Pancreas (tissue), 10 donors: ENCODE data around the gene DMAC2L. TPM values are rescaled to one million over a fixed set of nuclear protein-coding genes. Genes with fewer than 3 reads are reported as not detected.

Source experiments
- ATAC-seq, 4 donors: fragments of 200-7000 bp; cut with Tn5 transposase; one replicate each; pipeline versions ENCODE4 v1.8.0 to v1.9.1; 2020; ENCODE audit warnings: mild to moderate bottlenecking in 4 of 4, moderate library complexity in 4 of 4
- DNase-seq, 6 donors: peaks; one replicate each; pipeline ENCODE4 v3.0.0-alpha.2; 2020
- FAIRE-seq: peaks from 2 replicates; lab custom pipeline; 2012; peaks lifted over from hg19 to GRCh38; lab: Jason Lieb, UNC
- H3K27ac ChIP-seq, 4 donors: fragments of 200-600 bp; sonication (generic); 1 replicate in 3 of 4; 2 replicates in 1 of 4; pipeline versions ENCODE4 v1.5.0 to v1.8.0; 2020
- H3K27me3 ChIP-seq, 4 donors: fragments of 200-600 bp; one replicate each; pipeline ENCODE4 v1.8.0; 2021
- H3K36me3 ChIP-seq, 3 donors: fragments of 200-600 bp; sonication (generic) in 1 of 3; one replicate each; pipeline versions ENCODE4 v1.5.0 to v1.8.0; 2020 to 2021
- H3K4me1 ChIP-seq, 3 donors: fragments of 200-600 bp; one replicate each; pipeline ENCODE4 v1.8.0; 2021
- H3K4me3 ChIP-seq, 4 donors: fragments of 200-600 bp; sonication (generic) in 2 of 4; one replicate each; pipeline versions ENCODE4 v1.5.0 to v1.8.0; 2020 to 2021
- H3K9me3 ChIP-seq, 4 donors: fragments of 200-600 bp; one replicate each; pipeline ENCODE4 v1.8.0; 2021
- WGBS, 2 donors: extraction: QIAGEN DNeasy Blood & Tissue Kit; methylation state at CpG; one replicate each; pipeline ENCODE4 v1.1.7; 2013; 5-methylcytosine and 5-hydroxymethylcytosine counted together
- intact Hi-C, 3 donors: fragments of 100-400 bp; cut with DNase I; formaldehyde crosslinking; loops; one replicate each; pipeline versions ENCODE4 v1.11.1 to v1.14.2; 2022
- polyA plus RNA-seq, 2 donors: library from polyadenylated mRNA; stranded (reverse); fragments of 200-250 nt; gene quantifications; one replicate each; pipeline ENCODE4 v1.2.3, GENCODE V29; 2013
- total RNA-seq, 6 donors: library from RNA; stranded (reverse); fragmentation: NEBNext Ultra II Directional in 4 of 6; extraction: Animal tissue kit (Norgen Biotek cat#: 25700) in 4 of 6; gene quantifications; one replicate each; pipeline versions ENCODE4 v1.2.1 to v1.2.4, GENCODE V29; 2021 to 2023
- TF ChIP-seq, protein P1 (sequence below), 4 donors: fragments of 200-600 bp; sonication (generic) in 3 of 4; IDR thresholded peaks; one replicate each; pipeline versions ENCODE4 v1.5.0 to v1.8.0; 2021; ENCODE audit warnings: antibody characterized with exemption in 4 of 4
- donor health status: healthy with polysubstance abuse.
- donor health status: DM: no; HTN: no; CAD: no; lungs with moderate emphysema.
- donor health status: DM: no; HTN: no; CAD: no.
- donor health status: control.
- donor health status: control.
- donor health status: Bipolar disorder and iron deficiency.
- donor health status: DM: yes; HTN: yes; CAD: no.
- donor health status: DM: no; HTN: no; CAD: no.
- donor health status: DM: no; HTN: no; CAD: no.
- donor health status: DM: yes; HTN: yes; CAD: no.

The DMAC2L gene
- total and polyA plus RNA-seq, 8 donors = 8.3 to 17.7 (median 9.9) TPM

DNA sequence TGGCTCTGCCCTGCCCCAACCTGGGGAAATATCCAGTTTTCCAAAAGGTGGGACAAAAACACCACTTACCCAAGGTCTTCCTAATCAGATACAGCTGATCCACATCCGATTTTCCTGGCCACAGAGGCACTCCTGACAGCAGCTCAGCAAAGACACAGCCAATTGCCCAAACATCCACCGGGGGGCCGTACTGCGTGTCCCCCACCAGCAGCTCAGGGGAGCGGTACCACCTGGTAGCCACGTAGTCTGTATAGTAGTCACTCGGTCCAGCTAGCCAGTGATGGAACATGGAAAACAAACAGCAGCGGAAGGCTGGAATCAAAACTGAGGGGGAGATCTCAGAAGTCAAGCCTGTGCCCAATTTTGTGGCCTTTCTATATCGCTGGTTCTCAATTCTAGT, 28.8 kb downstream of the DMAC2L start:
- TF ChIP-seq, protein P1, sequence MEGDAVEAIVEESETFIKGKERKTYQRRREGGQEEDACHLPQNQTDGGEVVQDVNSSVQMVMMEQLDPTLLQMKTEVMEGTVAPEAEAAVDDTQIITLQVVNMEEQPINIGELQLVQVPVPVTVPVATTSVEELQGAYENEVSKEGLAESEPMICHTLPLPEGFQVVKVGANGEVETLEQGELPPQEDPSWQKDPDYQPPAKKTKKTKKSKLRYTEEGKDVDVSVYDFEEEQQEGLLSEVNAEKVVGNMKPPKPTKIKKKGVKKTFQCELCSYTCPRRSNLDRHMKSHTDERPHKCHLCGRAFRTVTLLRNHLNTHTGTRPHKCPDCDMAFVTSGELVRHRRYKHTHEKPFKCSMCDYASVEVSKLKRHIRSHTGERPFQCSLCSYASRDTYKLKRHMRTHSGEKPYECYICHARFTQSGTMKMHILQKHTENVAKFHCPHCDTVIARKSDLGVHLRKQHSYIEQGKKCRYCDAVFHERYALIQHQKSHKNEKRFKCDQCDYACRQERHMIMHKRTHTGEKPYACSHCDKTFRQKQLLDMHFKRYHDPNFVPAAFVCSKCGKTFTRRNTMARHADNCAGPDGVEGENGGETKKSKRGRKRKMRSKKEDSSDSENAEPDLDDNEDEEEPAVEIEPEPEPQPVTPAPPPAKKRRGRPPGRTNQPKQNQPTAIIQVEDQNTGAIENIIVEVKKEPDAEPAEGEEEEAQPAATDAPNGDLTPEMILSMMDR (IDR thresholded peaks at IDR 0.05) = no peak
- Histone ChIP-seq H3K27ac (no peak overlapping the region), H3K36me3 (no peaks in the 10 kb centered on the region), H3K4me1 (peaks cover 0 to 3% (median 2%) of the 10 kb centered on the region in 3 donors), H3K27me3 (no peaks in the 10 kb centered on the region), H3K4me3 (no peak overlapping the region), H3K9me3 (no peaks in the 10 kb centered on the region)
- WGBS, 2 donors = 85 to 86% methylated on average over 9 of the region's 9 CpGs
- DNase-seq (no peak), FAIRE-seq (no peak), ATAC-seq (no peak)
- intact Hi-C loops = no loop called here

DNA sequence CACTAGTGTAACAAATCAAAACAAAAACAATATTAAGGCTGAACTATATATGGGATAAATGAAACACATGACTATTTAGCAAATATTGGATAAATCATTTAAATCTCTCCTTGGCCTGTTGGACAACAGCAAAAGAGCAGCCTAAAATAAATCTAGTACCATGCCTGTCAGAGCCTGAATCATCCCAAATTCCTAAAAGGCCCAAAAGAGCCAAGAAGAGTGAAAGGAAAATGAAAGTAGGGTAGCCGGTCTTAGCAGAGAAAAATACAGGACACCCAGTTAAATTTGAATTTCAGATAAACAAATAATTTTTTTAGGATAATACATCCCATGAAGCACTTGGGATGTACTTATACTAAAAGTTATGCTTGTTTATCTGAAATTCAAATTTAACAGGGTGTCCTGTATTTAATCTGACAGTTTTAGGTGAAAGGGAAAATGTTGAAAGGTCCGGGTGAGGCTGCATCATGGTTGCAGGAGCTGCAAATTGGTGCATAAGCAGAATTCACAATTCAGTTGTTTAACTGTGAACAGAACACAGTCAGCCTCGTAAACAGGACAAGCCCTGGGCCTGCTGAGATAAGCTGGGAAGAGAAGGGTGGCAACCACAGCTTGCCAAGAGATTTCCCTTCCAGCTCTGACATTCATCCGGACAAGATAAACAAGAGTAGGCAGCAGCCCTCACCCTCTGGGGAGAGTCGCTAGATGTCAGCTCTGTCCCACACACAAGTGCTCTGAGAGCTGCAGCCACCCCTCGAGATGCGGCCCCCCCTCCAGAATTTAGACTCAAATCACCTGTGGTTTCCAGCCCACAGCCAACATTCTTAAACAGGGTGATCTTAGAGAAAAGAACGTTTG, 30.3 kb downstream of the DMAC2L start:
- intact Hi-C loops = no loop called here
- H3K9me3 ChIP-seq = no peaks in the 10 kb centered on the region
- H3K4me3 ChIP-seq = no peak overlapping the region
- no peak for FAIRE-seq
- ATAC-seq = peak; percentile 68 to 89 (median 82)
- peaks cover 0 to 3% (median 0%) of the 10 kb centered on the region in 3 donors for H3K4me1 ChIP-seq
- WGBS, 2 donors = 17 to 23% methylated on average over 8 of the region's 8 CpGs
- TF ChIP-seq, protein P1 (IDR thresholded peaks at IDR 0.05) = no peak
- no peaks in the 10 kb centered on the region for H3K36me3 ChIP-seq
- no peak overlapping the region for H3K27ac ChIP-seq
- peak in 4 of 6 donors; percentile 20 to 51 (median 30) for DNase-seq
- no peaks in the 10 kb centered on the region for H3K27me3 ChIP-seq

DNA sequence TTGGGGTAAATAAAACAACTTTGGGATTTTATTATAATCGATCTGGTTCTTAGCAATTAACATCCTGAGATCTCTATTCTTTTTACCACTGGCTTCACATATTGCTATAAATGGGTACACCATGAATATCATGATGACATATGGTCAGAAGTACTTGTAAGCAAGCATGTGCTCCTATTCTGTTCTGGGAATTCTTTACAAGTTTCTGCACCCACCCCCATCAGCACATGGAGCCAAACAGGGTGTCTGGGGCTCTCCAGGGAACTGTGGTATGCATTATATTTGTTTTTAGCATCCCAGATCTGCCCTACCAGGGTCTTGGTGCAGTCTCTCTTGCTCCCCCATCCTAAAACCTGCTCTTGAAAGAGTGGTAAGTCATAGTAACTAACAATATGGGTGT, 31.3 kb downstream of the DMAC2L start:
- no peak for ATAC-seq
- H3K27me3 ChIP-seq = no peaks in the 10 kb centered on the region
- H3K27ac ChIP-seq = no peak overlapping the region
- TF ChIP-seq, protein P1 (IDR thresholded peaks at IDR 0.05) = no peak
- H3K36me3 ChIP-seq = no peaks in the 10 kb centered on the region
- DNase-seq = no peak
- H3K9me3 ChIP-seq = no peaks in the 10 kb centered on the region
- 58 to 71% methylated on average over 1 of the region's 1 CpG for WGBS, 2 donors
- FAIRE-seq = no peak
- peaks cover 0 to 7% (median 0%) of the 10 kb centered on the region in 3 donors for H3K4me1 ChIP-seq
- H3K4me3 ChIP-seq = no peak overlapping the region
- intact Hi-C loops = no loop called here

DNA sequence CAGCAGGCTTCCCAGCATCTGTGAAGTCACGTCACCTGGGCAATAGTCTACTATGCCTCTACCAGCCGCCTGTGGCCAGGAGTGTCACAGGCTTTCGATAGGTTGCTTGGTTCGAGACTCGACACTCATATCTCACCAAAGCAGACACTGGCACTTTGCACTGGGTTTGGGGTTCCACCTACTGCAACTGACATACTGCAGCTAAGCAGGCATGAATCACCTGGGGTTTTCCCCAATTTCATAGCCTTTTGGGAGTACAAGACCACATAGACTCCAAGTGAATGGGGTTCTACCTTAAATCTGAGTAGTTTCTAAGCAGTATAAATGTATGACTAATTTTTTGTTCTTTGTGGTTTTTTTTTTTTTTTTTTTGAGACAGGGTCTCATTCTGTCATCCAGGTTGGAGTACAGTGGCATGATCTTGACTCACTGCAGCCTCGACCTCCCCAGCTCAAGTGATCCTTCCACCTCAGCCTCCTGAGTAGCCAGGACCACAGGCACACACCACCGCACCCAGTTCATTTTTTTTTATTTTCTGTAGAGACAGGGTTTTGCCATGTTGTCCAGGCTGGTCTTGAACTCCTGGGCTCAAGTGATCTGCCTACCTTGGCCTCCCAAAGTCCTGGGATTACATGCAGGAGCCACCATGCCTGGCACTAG, 32.1 kb downstream of the DMAC2L start:
- Histone ChIP-seq H3K36me3 (no peaks in the 10 kb centered on the region), H3K4me1 (peaks cover 0 to 7% (median 0%) of the 10 kb centered on the region in 3 donors), H3K27ac (no peak overlapping the region), H3K27me3 (no peaks in the 10 kb centered on the region), H3K4me3 (no peak overlapping the region), H3K9me3 (no peaks in the 10 kb centered on the region)
- ATAC-seq (peak in 1 of 4 donors; percentile 19), DNase-seq (no peak), FAIRE-seq (no peak)
- 88 to 92% methylated on average over 7 of the region's 7 CpGs for WGBS, 2 donors
- TF ChIP-seq, protein P1 (IDR thresholded peaks at IDR 0.05) = no peak
- intact Hi-C loops = no loop called here
